LNCaP clone FGC (cell line): Measurements from ENCODE around the gene ADGRE1.

Source experiments
- DNase-seq: peaks from one replicate; pipeline ENCODE4 v3.0.0-alpha.2; 2011; ENCODE audit warnings: low read depth
- H3K4me3 ChIP-seq: 2 replicates; pipeline ENCODE4 v1.5.1; 2011; ENCODE audit warnings: mild to moderate bottlenecking, low read depth, low read length, control low read depth
- CTCF ChIP-seq: IDR thresholded peaks from 2 replicates; pipeline ENCODE4 v1.5.1; 2012; ENCODE audit warnings: mild to moderate bottlenecking; ENCODE audit not compliant: control insufficient read depth, insufficient read depth; ENCODE audit errors: extremely low read depth

ADGRE1 gene

GRCh38 chr19:6925386-6925785, 38.0 kb downstream of the ADGRE1 start:
- no peak for TF ChIP-seq CTCF
- H3K4me3 ChIP-seq, result no peak overlapping the region
- no peak for DNase-seq

- DNase-seq, result no peak
- H3K4me3 ChIP-seq, result no peak overlapping the region
- TF ChIP-seq CTCF, result peak; percentile 17; the same call in 1 of the 2 replicates
Observed at GRCh38 chr19:6925801-6926751, 38.7 kb downstream of the ADGRE1 start.

- H3K4me3 ChIP-seq, result no peak overlapping the region
- TF ChIP-seq CTCF, result no peak
- no peak for DNase-seq
Observed at GRCh38 chr19:6930190-6930589, 42.8 kb downstream of the ADGRE1 start.

GRCh38 chr19:6935069-6935468, 47.7 kb downstream of the ADGRE1 start:
- H3K4me3 ChIP-seq, result no peak overlapping the region
- no peak for DNase-seq
- no peak for TF ChIP-seq CTCF

- H3K4me3 ChIP-seq, result no peak overlapping the region
- DNase-seq, result no peak
- TF ChIP-seq CTCF, result no peak
Observed at GRCh38 chr19:6935618-6936017, 48.2 kb downstream of the ADGRE1 start.

GRCh38 chr19:6945733-6946132, 58.4 kb downstream of the ADGRE1 start:
- no peak overlapping the region for H3K4me3 ChIP-seq

More at GRCh38 chr19:6945733-6946132, 58.4 kb downstream of the ADGRE1 start:
- DNase-seq, result no peak
- TF ChIP-seq CTCF, result no peak
